HAP-1 (cell line): Measurements from ENCODE around the gene PRR12.
"Not testable (repeated sequence)": the region's sequence is repeated elsewhere in the genome, so short reads cannot be mapped to it uniquely, and the experiment has no call there.

Experiments
- DNase-seq, 2 experiments: peaks; one replicate each; pipeline ENCODE4 v3.0.0-alpha.2; 2016 to 2020; ENCODE audit warnings: low spot score in 2 of 2
- H3K27me3 ChIP-seq: fragments of 250-450 bp; sonication (Bioruptor Pico); 2 replicates; pipeline ENCODE4 v1.5.1; 2020; ENCODE audit warnings: low read depth, mild to moderate bottlenecking, moderate library complexity
- H3K36me3 ChIP-seq: fragments of 250-450 bp; sonication (Bioruptor Pico); replicated peaks from 2 replicates; pipeline ENCODE4 v1.5.1; 2020; ENCODE audit warnings: mild to moderate bottlenecking
- H3K4me1 ChIP-seq: fragments of 250-450 bp; sonication (Bioruptor Pico); 2 replicates; pipeline ENCODE4 v1.5.1; 2020; ENCODE audit warnings: mild to moderate bottlenecking
- H3K4me3 ChIP-seq: fragments of 250-450 bp; sonication (Bioruptor Pico); 2 replicates; pipeline ENCODE4 v1.5.1; 2020; ENCODE audit warnings: mild to moderate bottlenecking, moderate library complexity
- H3K9me3 ChIP-seq: fragments of 250-450 bp; sonication (Bioruptor Pico); 2 replicates; pipeline ENCODE4 v1.5.1; 2020; ENCODE audit warnings: mild to moderate bottlenecking, moderate library complexity
- in situ Hi-C: fragments of 300-500 bp; cut with MboI; formaldehyde crosslinking; loops from 3 replicates; pipeline ENCODE4 v1.14.3; 2020; ENCODE audit warnings: low sequenced_read_pairs, inconsistent platforms, mixed read lengths

The PRR12 gene

DNA sequence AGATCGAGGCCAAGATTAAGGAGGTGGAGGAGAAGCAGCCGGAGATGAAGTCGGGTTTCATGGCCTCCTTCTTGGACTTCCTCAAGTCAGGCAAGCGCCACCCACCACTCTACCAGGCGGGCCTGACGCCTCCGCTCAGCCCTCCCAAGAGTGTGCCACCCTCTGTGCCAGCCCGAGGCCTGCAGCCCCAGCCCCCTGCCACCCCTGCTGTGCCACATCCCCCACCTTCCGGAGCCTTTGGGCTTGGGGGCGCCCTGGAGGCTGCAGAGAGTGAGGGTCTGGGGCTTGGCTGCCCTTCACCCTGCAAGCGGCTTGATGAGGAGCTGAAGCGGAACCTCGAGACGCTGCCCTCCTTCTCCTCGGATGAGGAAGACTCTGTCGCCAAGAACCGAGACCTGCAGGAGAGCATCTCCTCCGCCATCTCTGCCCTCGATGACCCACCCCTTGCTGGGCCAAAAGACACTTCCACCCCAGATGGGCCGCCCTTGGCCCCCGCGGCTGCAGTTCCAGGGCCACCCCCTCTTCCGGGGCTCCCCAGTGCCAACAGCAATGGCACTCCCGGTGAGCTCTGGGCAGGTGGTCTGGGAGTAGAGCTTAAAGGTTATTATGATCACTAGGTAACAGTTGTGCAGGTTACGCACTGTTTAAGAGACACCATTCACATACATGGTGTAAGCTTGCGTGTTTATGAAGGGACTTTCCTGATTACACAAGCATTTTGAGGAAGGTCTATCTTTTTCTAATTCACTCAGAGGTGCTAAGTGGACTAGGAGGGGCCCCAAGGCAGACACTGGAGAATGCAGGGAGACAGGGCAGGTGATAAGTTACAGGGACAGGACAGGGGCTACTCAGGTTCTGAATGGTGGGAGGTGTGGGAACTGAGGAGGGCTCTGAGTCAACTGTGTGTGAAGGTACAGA is 8.7 kb downstream of the PRR12 start:
- Histone ChIP-seq H3K36me3 (peaks cover 82% of the 10 kb centered on the region), H3K27me3 (no peaks in the 10 kb centered on the region), H3K4me1 (no peaks in the 10 kb centered on the region), H3K4me3 (no peak overlapping the region), H3K9me3 (no peaks in the 10 kb centered on the region)
- DNase-seq = no peak
- in situ Hi-C loops = loop anchor here (10.0 kb wide), 1 partner anchor 75 kb away; the partner anchor contains the start of gene PRMT1

DNA sequence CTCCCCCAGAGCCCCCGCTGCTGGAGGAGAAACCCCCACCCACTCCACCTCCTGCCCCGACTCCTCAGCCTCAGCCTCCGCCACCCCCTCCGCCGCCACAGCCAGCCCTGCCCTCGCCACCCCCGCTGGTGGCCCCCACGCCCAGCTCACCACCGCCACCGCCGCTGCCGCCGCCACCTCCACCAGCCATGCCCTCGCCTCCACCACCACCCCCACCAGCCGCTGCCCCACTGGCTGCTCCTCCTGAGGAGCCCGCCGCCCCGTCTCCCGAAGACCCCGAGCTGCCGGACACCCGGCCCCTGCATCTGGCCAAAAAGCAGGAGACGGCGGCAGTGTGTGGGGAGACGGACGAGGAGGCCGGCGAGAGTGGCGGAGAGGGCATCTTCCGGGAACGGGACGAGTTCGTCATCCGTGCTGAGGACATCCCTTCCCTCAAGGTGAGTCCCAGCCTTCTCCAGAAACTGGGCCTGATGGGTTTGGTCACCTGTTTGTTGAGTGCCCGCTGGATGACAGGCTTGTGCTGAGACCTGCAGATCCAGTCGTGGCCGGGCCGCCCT is 10.6 kb downstream of the PRR12 start:
- H3K36me3 ChIP-seq = peaks cover 80% of the 10 kb centered on the region
- H3K27me3 ChIP-seq = no peaks in the 10 kb centered on the region
- in situ Hi-C loops = no loop called here
- H3K9me3 ChIP-seq = no peaks in the 10 kb centered on the region
- no peaks in the 10 kb centered on the region for H3K4me1 ChIP-seq
- DNase-seq = no peak
- H3K4me3 ChIP-seq = no peak overlapping the region

DNA sequence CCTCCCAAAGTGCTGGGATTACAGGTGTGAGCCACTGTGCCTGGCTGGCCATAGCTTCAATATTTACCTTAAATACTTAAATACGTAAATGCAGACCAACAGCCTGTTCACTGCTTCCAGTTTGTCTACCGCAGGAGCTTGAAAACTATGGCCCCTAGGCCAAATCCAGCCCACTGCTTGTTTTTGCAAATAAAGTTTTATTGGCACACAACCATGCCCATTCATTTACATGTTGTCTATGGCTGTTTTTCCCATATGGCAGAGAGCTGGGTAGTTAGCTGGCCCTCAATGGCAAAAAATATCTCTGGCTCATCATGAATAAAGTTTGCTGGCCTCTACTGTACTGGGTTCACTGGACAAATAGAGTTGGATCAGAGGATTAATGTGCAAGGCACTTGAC is 11.8 kb downstream of the PRR12 start:
- Histone ChIP-seq H3K27me3 (no peaks in the 10 kb centered on the region), H3K4me1 (no peaks in the 10 kb centered on the region), H3K36me3 (peaks cover 74% of the 10 kb centered on the region), H3K4me3 (no peak overlapping the region), H3K9me3 (no peaks in the 10 kb centered on the region)
- no peak for DNase-seq
- in situ Hi-C loops = no loop called here

DNA sequence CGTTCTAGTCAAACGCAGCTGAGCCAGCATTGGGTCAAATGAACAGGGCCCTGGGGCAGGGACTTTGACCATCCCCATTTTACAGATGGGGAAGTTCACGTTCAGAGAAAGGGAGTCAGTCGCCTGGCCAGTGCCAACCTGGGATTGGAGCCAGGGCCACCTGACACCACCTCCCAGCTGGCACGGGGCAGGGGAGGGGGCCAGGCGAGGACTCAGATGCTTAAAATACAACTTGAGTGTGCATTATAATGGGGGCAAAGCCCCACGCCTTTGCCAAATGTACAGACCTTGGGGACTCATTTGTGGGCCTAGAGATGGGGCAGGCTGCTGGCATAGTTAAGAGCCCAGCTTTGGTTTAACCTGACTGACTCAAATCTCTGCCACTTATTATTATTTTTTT is 14.6 kb downstream of the PRR12 start:
- in situ Hi-C loops = no loop called here
- H3K27me3 ChIP-seq = no peaks in the 10 kb centered on the region
- no peak overlapping the region for H3K4me3 ChIP-seq
- H3K4me1 ChIP-seq = no peaks in the 10 kb centered on the region
- no peaks in the 10 kb centered on the region for H3K9me3 ChIP-seq
- H3K36me3 ChIP-seq = peaks cover 53% of the 10 kb centered on the region
- DNase-seq = no peak

DNA sequence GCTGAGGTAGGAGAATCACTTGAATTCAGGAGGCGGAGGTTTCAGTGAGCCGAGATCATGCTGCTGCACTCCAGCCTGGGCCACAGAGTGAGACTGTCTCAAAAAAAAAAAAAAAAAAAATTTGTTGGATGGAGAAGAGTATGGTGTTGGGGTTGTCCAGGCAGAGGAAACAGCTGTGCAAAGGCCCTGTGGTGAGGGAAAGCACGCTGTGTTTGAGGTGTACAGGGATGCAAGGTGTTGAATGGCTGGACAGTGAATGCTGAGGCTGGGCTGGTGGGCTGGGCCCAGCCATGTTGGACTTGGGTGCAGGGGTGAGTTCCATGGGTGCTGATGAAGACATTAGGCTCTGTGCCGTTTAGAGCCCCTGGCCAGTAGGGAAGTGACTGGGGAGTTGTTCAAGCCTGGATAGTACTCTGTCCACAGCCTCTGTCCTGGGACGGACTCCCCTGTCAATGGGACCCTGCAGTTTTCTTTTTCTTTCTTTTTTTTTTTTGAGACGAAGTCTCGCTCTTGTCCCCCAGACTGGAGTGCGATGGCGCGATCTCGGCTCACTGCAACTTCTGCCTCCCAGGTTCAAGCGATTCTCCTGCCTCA is 18.6 kb downstream of the PRR12 start:
- in situ Hi-C loops = no loop called here
- peaks cover 33% of the 10 kb centered on the region for H3K36me3 ChIP-seq
- H3K4me1 ChIP-seq = no peaks in the 10 kb centered on the region
- no peaks in the 10 kb centered on the region for H3K9me3 ChIP-seq
- no peaks in the 10 kb centered on the region for H3K27me3 ChIP-seq
- DNase-seq = peak in 1 of 2 experiments; percentile 5
- no peak overlapping the region for H3K4me3 ChIP-seq

DNA sequence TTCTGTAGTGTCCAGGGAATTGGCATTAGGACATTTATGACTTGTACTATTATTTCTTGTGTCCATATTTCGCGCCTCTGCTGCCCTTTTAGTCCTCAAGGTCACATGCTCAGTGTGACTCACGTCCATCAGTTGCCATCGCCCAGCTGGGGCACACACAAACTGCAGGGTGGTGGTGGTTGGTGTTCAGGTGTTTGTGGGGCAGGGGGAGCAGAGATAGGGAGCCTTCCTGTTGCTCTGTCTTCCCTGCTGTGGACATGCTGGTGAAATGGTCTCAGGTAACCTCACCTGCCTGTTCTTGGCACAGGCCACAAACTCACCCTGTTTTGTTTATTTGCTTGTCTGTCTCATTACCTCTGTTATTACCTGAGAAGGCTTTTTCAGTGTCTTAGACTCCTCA is 22.4 kb downstream of the PRR12 start:
- no peaks in the 10 kb centered on the region for H3K4me1 ChIP-seq
- no peaks in the 10 kb centered on the region for H3K9me3 ChIP-seq
- no peaks in the 10 kb centered on the region for H3K27me3 ChIP-seq
- no peak for DNase-seq
- H3K36me3 ChIP-seq = peaks cover 47% of the 10 kb centered on the region
- H3K4me3 ChIP-seq = no peak overlapping the region
- in situ Hi-C loops = no loop called here

DNA sequence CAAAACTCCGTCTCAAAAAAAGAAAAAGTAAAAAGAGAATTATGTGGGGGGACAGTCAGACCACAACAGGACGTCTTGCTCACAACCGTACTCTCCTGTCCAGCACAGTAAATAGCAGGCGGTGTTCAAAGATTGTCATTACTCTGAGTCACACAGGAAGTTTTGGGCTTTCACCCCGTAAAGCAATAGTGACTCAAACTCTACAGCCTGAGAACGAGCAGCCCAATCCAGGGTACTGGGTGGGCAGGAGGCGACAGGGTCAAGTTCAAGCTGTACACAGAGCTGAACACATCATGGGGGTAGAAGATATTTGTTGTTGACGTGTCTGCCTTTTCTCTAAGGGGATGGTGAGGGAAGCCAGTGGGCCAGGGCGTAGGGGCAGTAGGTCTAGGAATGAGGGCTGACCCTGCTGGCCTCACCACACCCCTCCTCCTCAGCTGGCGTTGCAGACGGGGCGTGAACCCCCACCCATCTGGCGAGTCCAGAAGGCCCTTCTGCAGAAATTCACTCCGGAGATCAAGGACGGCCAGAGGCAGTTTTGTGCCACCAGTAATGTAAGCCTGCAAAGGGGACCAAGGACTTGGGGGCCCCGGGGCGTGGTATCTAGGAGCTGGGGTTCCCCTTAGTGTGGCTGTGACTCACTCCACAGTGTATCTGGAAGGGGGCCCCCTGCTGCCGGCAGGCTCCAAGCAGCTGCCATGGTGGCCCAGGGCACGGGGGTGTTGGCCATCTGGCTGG is 23.3 kb downstream of the PRR12 start:
- Histone ChIP-seq H3K36me3 (peaks cover 47% of the 10 kb centered on the region), H3K27me3 (no peaks in the 10 kb centered on the region), H3K4me3 (no peak overlapping the region), H3K9me3 (no peaks in the 10 kb centered on the region), H3K4me1 (no peaks in the 10 kb centered on the region)
- DNase-seq = no peak
- in situ Hi-C loops = no loop called here

DNA sequence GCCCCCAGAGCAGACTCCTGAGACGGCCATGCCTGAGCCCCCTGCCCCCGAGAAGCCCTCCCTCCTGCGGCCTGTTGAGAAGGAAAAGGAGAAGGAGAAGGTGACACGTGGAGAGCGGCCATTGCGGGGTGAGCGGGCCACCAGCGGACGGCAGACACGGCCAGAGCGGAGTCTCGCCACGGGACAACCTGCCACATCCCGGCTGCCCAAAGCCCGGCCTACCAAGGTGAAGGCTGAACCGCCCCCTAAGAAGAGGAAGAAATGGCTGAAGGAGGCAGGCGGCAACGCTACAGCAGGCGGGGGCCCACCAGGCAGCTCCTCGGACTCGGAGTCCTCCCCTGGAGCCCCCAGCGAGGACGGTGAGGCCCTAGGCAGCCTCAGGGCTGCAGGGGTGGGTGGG is 24.9 kb downstream of the PRR12 start:
- no peak for DNase-seq
- no peak overlapping the region for H3K4me3 ChIP-seq
- no peaks in the 10 kb centered on the region for H3K9me3 ChIP-seq
- in situ Hi-C loops = no loop called here
- no peaks in the 10 kb centered on the region for H3K4me1 ChIP-seq
- no peaks in the 10 kb centered on the region for H3K27me3 ChIP-seq
- H3K36me3 ChIP-seq = peaks cover 50% of the 10 kb centered on the region

DNA sequence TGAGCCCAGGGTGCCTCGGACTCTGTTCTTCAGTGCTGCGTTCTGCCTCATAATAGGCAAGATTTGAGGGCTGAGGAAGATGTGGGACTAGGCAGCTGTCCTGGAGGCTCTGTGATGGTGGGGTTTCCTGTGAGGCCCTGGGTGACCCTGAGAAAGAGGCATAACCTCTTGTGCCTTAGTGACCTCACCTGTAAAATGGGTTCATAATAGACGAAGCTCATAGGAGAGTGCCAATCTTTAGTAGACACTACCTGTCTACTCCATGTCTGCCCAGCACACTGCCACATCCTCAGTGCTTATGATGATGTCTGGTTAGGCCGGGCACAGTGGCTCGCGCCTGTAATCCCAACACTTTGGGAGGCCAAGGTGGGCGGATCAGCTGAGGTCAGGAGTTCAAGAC is 25.6 kb downstream of the PRR12 start:
- H3K27me3 ChIP-seq = no peaks in the 10 kb centered on the region
- H3K4me3 ChIP-seq = no peak overlapping the region
- no peaks in the 10 kb centered on the region for H3K4me1 ChIP-seq
- peaks cover 49% of the 10 kb centered on the region for H3K36me3 ChIP-seq
- H3K9me3 ChIP-seq = no peaks in the 10 kb centered on the region
- no peak for DNase-seq
- in situ Hi-C loops = no loop called here

DNA sequence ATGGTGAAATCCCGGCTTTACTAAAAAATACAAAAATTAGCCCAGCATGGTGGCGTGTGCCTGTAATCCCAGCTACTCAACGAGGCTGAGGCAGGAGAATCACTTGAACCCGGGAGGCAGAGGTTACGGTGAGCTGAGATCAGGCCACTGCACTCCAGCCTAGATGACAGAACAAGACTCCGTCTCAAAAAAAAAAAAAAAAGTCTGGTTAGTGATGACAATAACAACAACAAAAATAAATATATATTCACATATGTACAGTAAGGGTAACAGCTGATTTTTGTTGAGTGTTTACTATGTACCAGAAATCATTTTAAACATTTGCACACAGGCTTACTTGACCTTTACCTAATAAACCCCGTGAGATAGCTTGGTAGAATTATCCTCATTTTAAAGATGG is 26.0 kb downstream of the PRR12 start:
- Histone ChIP-seq H3K4me3 (no peak overlapping the region), H3K9me3 (no peaks in the 10 kb centered on the region), H3K4me1 (no peaks in the 10 kb centered on the region), H3K36me3 (peaks cover 53% of the 10 kb centered on the region), H3K27me3 (no peaks in the 10 kb centered on the region)
- in situ Hi-C loops = no loop called here
- no peak for DNase-seq

DNA sequence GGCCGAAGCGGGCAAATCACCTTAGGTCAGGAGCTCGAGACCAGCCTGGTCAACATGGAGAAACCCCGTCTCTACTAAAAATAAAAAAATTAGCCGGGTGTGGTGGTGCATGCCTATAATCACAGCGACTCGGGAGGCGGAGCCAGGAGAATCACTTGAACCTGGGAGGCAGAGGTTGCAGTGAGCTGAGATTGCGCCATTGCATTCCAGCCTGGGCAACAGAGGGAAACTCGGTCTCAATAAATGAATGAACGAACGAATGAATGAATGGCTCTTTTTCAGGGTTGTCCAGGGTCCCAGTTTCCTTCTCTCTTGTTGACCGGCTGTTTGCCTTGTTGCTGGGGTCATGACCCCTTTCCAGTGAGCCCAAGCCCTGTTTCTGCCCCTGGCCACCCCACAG is 26.9 kb downstream of the PRR12 start:
- H3K9me3 ChIP-seq, H3K4me1 ChIP-seq, H3K27me3 ChIP-seq, H3K4me3 ChIP-seq, in situ Hi-C loops, DNase-seq: not testable (repeated sequence)
- peaks cover 56% of the 10 kb centered on the region for H3K36me3 ChIP-seq

DNA sequence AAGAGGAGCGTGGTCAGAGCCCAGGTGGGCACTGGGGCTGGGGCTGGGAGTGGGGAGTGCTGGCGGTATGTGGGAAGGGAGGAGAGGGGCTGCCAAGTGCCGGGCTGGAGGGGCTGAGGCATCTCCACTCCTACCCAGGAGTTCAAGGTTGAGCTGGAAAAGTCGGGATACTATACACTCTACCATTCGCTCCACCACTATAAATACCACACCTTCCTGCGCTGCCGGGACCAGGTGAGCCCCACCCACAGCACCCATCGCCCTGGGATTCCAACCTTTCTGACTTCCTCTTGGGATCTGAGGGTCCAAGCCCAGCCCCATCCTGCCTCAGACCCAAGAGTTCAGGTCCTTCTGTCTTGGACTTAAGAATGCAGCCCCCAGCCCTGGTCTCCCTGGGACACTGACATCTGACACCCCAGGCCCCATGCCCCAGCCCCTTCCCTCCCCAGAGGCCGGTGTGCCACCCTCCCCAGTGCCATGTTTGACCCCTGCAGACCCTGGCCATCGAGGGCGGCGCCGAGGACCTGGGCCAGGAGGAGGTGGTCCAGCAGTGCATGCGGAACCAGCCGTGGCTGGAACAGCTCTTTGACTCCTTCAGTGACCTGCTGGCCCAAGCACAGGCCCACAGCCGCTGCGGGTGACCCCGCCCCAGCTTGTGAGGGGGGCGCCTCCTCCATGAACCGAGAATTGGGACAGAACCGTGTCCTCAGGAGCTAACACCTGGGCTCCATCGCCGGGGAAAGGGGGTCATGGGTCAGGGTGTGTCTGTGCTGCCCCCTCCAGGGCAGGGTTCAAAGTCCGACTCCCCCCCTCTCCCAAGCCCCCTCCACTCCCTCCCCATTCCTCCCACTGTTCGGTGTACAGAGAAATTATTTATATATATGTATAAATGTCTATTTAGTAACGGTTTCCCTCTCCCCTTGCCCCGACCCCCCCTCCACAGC is 34.3 kb downstream of the PRR12 start:
- no peaks in the 10 kb centered on the region for H3K27me3 ChIP-seq
- no peaks in the 10 kb centered on the region for H3K4me1 ChIP-seq
- in situ Hi-C loops = no loop called here
- peaks cover 25% of the 10 kb centered on the region for H3K36me3 ChIP-seq
- H3K9me3 ChIP-seq = no peaks in the 10 kb centered on the region
- DNase-seq = no peak
- H3K4me3 ChIP-seq = no peak overlapping the region

DNA sequence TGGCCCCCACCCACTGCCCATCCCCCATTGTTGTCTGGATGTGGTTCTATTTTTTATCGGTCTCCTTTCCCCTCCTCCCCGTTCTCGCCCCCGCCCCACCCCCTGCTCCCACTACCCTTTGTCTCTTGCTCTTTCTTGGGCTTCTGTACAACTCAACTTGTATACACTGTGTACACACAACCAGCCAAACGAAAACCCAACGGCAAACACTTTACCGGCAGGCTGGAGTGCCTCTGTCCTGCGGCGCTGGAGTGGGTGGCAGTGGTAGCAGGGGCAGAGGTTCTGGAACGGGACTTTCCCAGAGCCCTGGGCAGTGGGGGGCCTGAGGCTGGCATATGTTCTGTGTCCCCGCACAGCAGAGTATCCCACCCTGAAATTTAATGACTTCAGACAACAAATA is 35.2 kb downstream of the PRR12 start:
- H3K9me3 ChIP-seq = no peaks in the 10 kb centered on the region
- H3K4me1 ChIP-seq = no peaks in the 10 kb centered on the region
- H3K4me3 ChIP-seq = no peak overlapping the region
- no peak for DNase-seq
- peaks cover 23% of the 10 kb centered on the region for H3K36me3 ChIP-seq
- in situ Hi-C loops = no loop called here
- H3K27me3 ChIP-seq = no peaks in the 10 kb centered on the region
